ENCODE results near the gene PCDHGB4.
A peak's percentile ranks its signal among the peaks of the same experiment; 100 is the strongest.
"Not testable (repeated sequence)": the region's sequence is repeated elsewhere in the genome, so short reads cannot be mapped to it uniquely, and the experiment has no call there.

Gene PCDHGB4

GRCh38 chr5:141402553-141403243 is 15.2 kb downstream of the PCDHGB4 start, which contains the start of gene PCDHGA9:
Gene PCDHGA9, plus strand, starts transcription at chr5:141402778. Its CDS starts 175 bp downstream, at chr5:141402953.
- no peak for DNase-seq

GRCh38 chr5:141403387-141403786 is 15.9 kb downstream of the PCDHGB4 start:
- DNase-seq: no peak

- DNase-seq: peak; percentile 31
These were observed 20.4 kb downstream of the PCDHGB4 start, which contains the start of gene PCDHGB6 for GRCh38 chr5:141407790-141408505. Gene PCDHGB6, plus strand, starts transcription at chr5:141408021. Its CDS starts 182 bp downstream, at chr5:141408203.

GRCh38 chr5:141409598-141410306 is 22.3 kb downstream of the PCDHGB4 start:
- DNase-seq: no peak

- DNase-seq: no peak
These were observed 24.1 kb downstream of the PCDHGB4 start for GRCh38 chr5:141411575-141411974.

- DNase-seq: peak; percentile 57
These were observed 25.5 kb downstream of the PCDHGB4 start, which contains the start of gene PCDHGA10 for GRCh38 chr5:141412854-141413539. Gene PCDHGA10, plus strand, starts transcription at chr5:141412987. Its CDS starts 189 bp downstream, at chr5:141413176.

- DNase-seq: no peak
These were observed 26.1 kb downstream of the PCDHGB4 start for GRCh38 chr5:141413540-141414069.

GRCh38 chr5:141414548-141415274 is 27.2 kb downstream of the PCDHGB4 start:
- DNase-seq: not testable (repeated sequence)

GRCh38 chr5:141415275-141415618 is 27.7 kb downstream of the PCDHGB4 start:
- not testable (repeated sequence) for DNase-seq

- DNase-seq: peak; percentile 54
These were observed 30.1 kb downstream of the PCDHGB4 start, which contains the start of gene PCDHGB7 for GRCh38 chr5:141417494-141418172. Gene PCDHGB7, plus strand, starts transcription at chr5:141417677. Its CDS starts 183 bp downstream, at chr5:141417860.

GRCh38 chr5:141419074-141419880 is 31.8 kb downstream of the PCDHGB4 start:
- no peak for DNase-seq

GRCh38 chr5:141420855-141421488 is 33.5 kb downstream of the PCDHGB4 start, which contains the start of gene PCDHGA11:
Gene PCDHGA11, plus strand, starts transcription at chr5:141421051. Its CDS starts 177 bp downstream, at chr5:141421228.
- peak; percentile 53 for DNase-seq

GRCh38 chr5:141421489-141421855 is 34.0 kb downstream of the PCDHGB4 start:
- no peak for DNase-seq

GRCh38 chr5:141422742-141423291 is 35.3 kb downstream of the PCDHGB4 start:
- no peak for DNase-seq

GRCh38 chr5:141427783-141428426 is 40.4 kb downstream of the PCDHGB4 start:
- DNase-seq: no peak

- peak; percentile 37 for DNase-seq
These were observed 43.0 kb downstream of the PCDHGB4 start, which contains the start of gene PCDHGA12 for GRCh38 chr5:141430332-141431113. Gene PCDHGA12, plus strand, starts transcription at chr5:141430507. Its CDS starts 253 bp downstream, at chr5:141430760.

- no peak for DNase-seq
These were observed 43.8 kb downstream of the PCDHGB4 start for GRCh38 chr5:141431286-141431685.

- DNase-seq: not testable (repeated sequence)
These were observed 44.8 kb downstream of the PCDHGB4 start for GRCh38 chr5:141432308-141432707.
